Activated CD8-positive, alpha-beta T cell treated with anti-CD3 and anti-CD28 coated beads for 36 hours (primary cell): ENCODE data around the gene TRDN. TPM values are rescaled to one million over a fixed set of nuclear protein-coding genes. Genes with fewer than 3 reads are reported as not detected.

Source experiments
- ATAC-seq: fragments of 200-7000 bp; cut with Tn5 transposase; one replicate; pipeline ENCODE4 v1.10.0; 2021; ENCODE audit warnings: mild to moderate bottlenecking, moderate library complexity
- CTCF ChIA-PET: fragments of 350-600 bp; sonication (Branson Sonifier 250); formaldehyde crosslinking; loops from one replicate; lab custom pipeline; 2021; ENCODE audit warnings: antibody characterized with exemption; lab: Charles Lee
- POLR2A ChIA-PET: fragments of 350-600 bp; sonication (Branson Sonifier 250); formaldehyde crosslinking; loops from one replicate; lab custom pipeline; 2021; ENCODE audit warnings: antibody characterized with exemption; lab: Charles Lee
- DNase-seq: peaks from one replicate; pipeline ENCODE4 v3.0.0-alpha.2; 2020
- H3K27ac Mint-ChIP-seq: one replicate; pipeline ENCODE4 v1.8.0; 2021; ENCODE audit warnings: mild to moderate bottlenecking, mixed read lengths
- H3K27me3 Mint-ChIP-seq: one replicate; pipeline ENCODE4 v1.8.0; 2021; ENCODE audit warnings: mixed read lengths
- H3K36me3 Mint-ChIP-seq: one replicate; pipeline ENCODE4 v1.8.0; 2021; ENCODE audit warnings: low read depth, mixed read lengths
- H3K4me1 Mint-ChIP-seq: one replicate; pipeline ENCODE4 v1.8.0; 2021; ENCODE audit warnings: low read depth, mixed read lengths
- H3K4me3 Mint-ChIP-seq: one replicate; pipeline ENCODE4 v1.8.0; 2021; ENCODE audit warnings: mild to moderate bottlenecking, moderate library complexity, mixed read lengths
- H3K9me3 Mint-ChIP-seq: one replicate; pipeline ENCODE4 v1.8.0; 2021; ENCODE audit warnings: mixed read lengths
- intact Hi-C: fragments of 100-400 bp; cut with micrococcal nuclease; formaldehyde crosslinking; loops from one replicate; pipeline ENCODE4 v1.10.0; 2022
- total RNA-seq, 2 experiments: library from RNA; stranded (reverse); gene quantifications; one replicate each; pipeline ENCODE4 v1.2.3, GENCODE V29; 2021
- TF ChIP-seq, protein P1 (sequence below): fragments of 200-600 bp; IDR thresholded peaks from one replicate; pipeline ENCODE4 v1.8.0; 2022; ENCODE audit warnings: antibody characterized with exemption, mild to moderate bottlenecking

TRDN gene
- total RNA-seq, 2 experiments from 2014 or later: not detected

- Mint-ChIP-seq H3K27ac (no peak overlapping the region), H3K4me1 (no peaks in the 10 kb centered on the region), H3K9me3 (peaks cover 2% of the 10 kb centered on the region), H3K4me3 (no peak overlapping the region), H3K27me3 (no peaks in the 10 kb centered on the region), H3K36me3 (no peaks in the 10 kb centered on the region)
- CTCF ChIA-PET: no interaction called here
- POLR2A ChIA-PET: no interaction called here
- TF ChIP-seq, protein P1, sequence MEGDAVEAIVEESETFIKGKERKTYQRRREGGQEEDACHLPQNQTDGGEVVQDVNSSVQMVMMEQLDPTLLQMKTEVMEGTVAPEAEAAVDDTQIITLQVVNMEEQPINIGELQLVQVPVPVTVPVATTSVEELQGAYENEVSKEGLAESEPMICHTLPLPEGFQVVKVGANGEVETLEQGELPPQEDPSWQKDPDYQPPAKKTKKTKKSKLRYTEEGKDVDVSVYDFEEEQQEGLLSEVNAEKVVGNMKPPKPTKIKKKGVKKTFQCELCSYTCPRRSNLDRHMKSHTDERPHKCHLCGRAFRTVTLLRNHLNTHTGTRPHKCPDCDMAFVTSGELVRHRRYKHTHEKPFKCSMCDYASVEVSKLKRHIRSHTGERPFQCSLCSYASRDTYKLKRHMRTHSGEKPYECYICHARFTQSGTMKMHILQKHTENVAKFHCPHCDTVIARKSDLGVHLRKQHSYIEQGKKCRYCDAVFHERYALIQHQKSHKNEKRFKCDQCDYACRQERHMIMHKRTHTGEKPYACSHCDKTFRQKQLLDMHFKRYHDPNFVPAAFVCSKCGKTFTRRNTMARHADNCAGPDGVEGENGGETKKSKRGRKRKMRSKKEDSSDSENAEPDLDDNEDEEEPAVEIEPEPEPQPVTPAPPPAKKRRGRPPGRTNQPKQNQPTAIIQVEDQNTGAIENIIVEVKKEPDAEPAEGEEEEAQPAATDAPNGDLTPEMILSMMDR: no peak
- no peak for DNase-seq
- intact Hi-C loops: no loop called here
- no peak for ATAC-seq
Observed at GRCh38 chr6:123616942-123617341, 19.8 kb downstream of the TRDN start.

DNA sequence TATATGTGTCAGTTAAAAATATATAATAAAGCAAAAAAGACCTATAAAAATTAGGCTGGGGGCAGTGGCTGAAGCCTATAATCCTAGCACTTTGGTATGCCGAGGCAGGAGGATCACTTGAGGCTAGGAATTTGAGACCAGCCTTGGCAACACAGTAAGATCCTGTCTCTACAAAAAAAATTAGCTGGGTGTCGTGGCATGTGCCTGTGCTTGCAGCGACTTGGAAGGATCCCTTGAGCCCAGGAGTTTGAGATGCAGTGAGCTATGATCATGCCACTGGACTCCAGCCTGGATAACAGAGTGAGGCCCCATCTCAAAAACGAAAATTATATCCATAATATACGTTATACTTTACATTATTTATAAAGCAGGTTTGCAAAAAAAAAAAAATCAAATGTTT is 20.7 kb downstream of the TRDN start:
- peaks cover 2% of the 10 kb centered on the region for H3K9me3 Mint-ChIP-seq
- CTCF ChIA-PET: no interaction called here
- no peaks in the 10 kb centered on the region for H3K4me1 Mint-ChIP-seq
- H3K27ac Mint-ChIP-seq: no peak overlapping the region
- no peaks in the 10 kb centered on the region for H3K27me3 Mint-ChIP-seq
- no peak overlapping the region for H3K4me3 Mint-ChIP-seq
- POLR2A ChIA-PET: no interaction called here
- no peak for ATAC-seq
- H3K36me3 Mint-ChIP-seq: no peaks in the 10 kb centered on the region
- TF ChIP-seq, protein P1: no peak
- DNase-seq: no peak
- intact Hi-C loops: no loop called here

DNA sequence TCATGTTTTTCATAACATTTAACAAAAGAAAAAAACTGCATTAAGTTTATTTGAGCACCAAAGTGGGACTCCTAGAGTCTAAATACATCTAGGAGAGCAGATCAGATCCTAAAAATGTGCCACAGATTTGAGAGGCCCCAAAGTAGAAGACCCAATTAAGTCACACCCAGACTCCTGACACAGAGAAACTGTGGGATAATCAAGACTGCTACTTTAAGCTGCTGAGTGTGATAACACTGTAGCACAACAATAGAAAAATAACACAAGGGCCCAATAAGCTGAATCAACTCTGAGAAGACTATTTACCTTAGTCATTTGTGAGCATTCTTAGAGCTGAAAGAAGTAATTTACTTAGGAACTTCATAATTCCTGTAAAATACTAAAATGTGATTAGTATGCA is 26.0 kb downstream of the TRDN start:
- no peaks in the 10 kb centered on the region for H3K27me3 Mint-ChIP-seq
- CTCF ChIA-PET: no interaction called here
- intact Hi-C loops: no loop called here
- POLR2A ChIA-PET: no interaction called here
- H3K36me3 Mint-ChIP-seq: no peaks in the 10 kb centered on the region
- no peaks in the 10 kb centered on the region for H3K4me1 Mint-ChIP-seq
- no peak overlapping the region for H3K27ac Mint-ChIP-seq
- ATAC-seq: no peak
- no peak overlapping the region for H3K4me3 Mint-ChIP-seq
- no peaks in the 10 kb centered on the region for H3K9me3 Mint-ChIP-seq
- DNase-seq: no peak
- TF ChIP-seq, protein P1: no peak

DNA sequence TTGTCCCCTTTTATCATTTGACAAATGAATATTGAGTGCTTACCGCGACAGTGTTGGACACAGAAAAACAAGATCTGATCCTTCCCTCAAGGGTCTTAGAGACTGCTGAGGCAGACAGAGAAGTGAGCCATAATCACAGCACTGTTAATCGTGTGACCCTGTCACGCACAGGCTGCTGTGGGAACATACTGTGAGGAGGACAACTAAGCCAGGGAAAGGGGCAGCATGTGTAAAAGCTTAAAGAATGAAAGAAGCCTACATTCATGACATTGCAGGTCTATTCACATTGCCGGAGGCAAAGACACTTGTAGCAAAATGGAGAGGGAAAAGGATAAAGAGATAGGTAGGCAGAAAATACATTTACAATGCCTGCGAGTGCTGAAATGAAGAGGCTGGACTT is 32.7 kb downstream of the TRDN start:
- intact Hi-C loops: no loop called here
- ChIA-PET POLR2A (no interaction called here), CTCF (no interaction called here)
- H3K9me3 Mint-ChIP-seq: peaks cover 2% of the 10 kb centered on the region
- H3K4me1 Mint-ChIP-seq: no peaks in the 10 kb centered on the region
- DNase-seq (no peak), ATAC-seq (no peak)
- H3K36me3 Mint-ChIP-seq: no peaks in the 10 kb centered on the region
- TF ChIP-seq, protein P1: no peak
- no peaks in the 10 kb centered on the region for H3K27me3 Mint-ChIP-seq
- H3K27ac Mint-ChIP-seq: no peak overlapping the region
- H3K4me3 Mint-ChIP-seq: no peak overlapping the region

- H3K9me3 Mint-ChIP-seq: no peaks in the 10 kb centered on the region
- intact Hi-C loops: no loop called here
Observed at GRCh38 chr6:123598011-123598410, 38.7 kb downstream of the TRDN start.

More at GRCh38 chr6:123598011-123598410, 38.7 kb downstream of the TRDN start:
- no peaks in the 10 kb centered on the region for H3K36me3 Mint-ChIP-seq
- no peak overlapping the region for H3K27ac Mint-ChIP-seq
- no peak overlapping the region for H3K4me3 Mint-ChIP-seq
- H3K27me3 Mint-ChIP-seq: no peaks in the 10 kb centered on the region
- H3K4me1 Mint-ChIP-seq: no peaks in the 10 kb centered on the region
- ATAC-seq (no peak), DNase-seq (no peak)
- ChIA-PET POLR2A (no interaction called here), CTCF (no interaction called here)
- TF ChIP-seq, protein P1: no peak
